ENCODE results near the gene NR2F2.

Gene NR2F2

DNA sequence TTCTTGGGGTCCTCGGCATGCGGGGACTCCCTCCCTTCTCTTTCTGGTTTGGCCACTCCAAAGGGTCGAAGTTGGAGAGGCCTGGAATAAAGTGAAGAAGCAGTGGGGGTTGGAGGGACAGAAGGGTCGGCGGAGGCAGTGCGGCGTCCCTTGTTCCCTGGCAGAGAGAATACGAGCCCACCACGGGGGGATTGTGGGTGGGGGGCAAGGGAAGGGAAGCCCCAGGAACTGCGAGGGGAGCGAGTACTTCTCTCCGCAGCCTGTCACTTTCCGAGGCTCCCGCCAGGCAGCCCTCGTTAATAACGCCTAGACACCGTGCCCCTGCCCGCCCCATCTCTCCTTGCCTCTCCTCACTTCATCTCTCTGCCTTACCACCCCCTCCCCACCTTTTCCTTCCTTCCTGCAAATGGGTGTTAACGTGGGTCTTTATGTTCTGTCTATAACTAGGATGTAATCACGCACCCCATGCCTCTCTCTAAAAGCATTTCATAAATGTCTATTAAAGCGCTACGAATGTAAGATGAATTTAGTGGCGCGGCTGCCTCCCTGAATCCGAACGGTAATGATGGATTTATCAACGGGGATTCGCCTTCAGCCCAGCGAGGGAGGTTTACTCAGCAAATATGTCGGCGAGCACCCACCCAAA, 13.7 kb downstream of the NR2F2 start:
- no peak for DNase-seq

- DNase-seq: no peak
These were observed 14.4 kb downstream of the NR2F2 start for GRCh38 chr15:96344706-96345559.

GRCh38 chr15:96345560-96346399, 15.3 kb downstream of the NR2F2 start:
- no peak for DNase-seq

- DNase-seq: no peak
These were observed 16.0 kb downstream of the NR2F2 start for GRCh38 chr15:96346409-96346970.

- DNase-seq: no peak
These were observed 16.9 kb downstream of the NR2F2 start for GRCh38 chr15:96347181-96348111.

- no peak for DNase-seq
These were observed 17.9 kb downstream of the NR2F2 start for GRCh38 chr15:96348112-96349027.

GRCh38 chr15:96349034-96349856, 18.7 kb downstream of the NR2F2 start:
- DNase-seq: no peak

- DNase-seq: no peak
These were observed 19.6 kb downstream of the NR2F2 start for GRCh38 chr15:96349857-96350720.

GRCh38 chr15:96350934-96351724, 20.6 kb downstream of the NR2F2 start:
- no peak for DNase-seq

- DNase-seq: no peak
These were observed 21.5 kb downstream of the NR2F2 start for GRCh38 chr15:96351761-96352603.

- no peak for DNase-seq
These were observed 22.3 kb downstream of the NR2F2 start for GRCh38 chr15:96352604-96353405.

- DNase-seq: no peak
These were observed 23.0 kb downstream of the NR2F2 start for GRCh38 chr15:96353416-96353929.

- DNase-seq: no peak
These were observed 23.6 kb downstream of the NR2F2 start for GRCh38 chr15:96353930-96354730.

GRCh38 chr15:96354731-96355567, 24.4 kb downstream of the NR2F2 start:
- DNase-seq: no peak

Data from NCI-H345 (cell line).